Liver (tissue), 9 donors: ENCODE results near the gene SCAMP1. TPM values are rescaled to one million over a fixed set of nuclear protein-coding genes. Genes with fewer than 3 reads are reported as not detected.
A peak's percentile ranks its signal among the peaks of the same experiment; 100 is the strongest.

Experiments
- DNase-seq: peaks from one replicate; pipeline ENCODE4 v3.0.0-alpha.2; 2017; ENCODE audit warnings: low spot score
- H3K27ac ChIP-seq, 2 donors: one replicate each; pipeline ENCODE4 v1.7.0; 2013; ENCODE audit warnings: inconsistent platforms in 2 of 2, low read length in 2 of 2, control low read depth in 1 of 2, low read depth in 1 of 2, mild to moderate bottlenecking in 1 of 2
- H3K27me3 ChIP-seq, 4 donors: one replicate each; pipeline versions ENCODE4 v1.6.1 to v1.7.0; 2013; ENCODE audit warnings: low read length in 3 of 4, inconsistent platforms in 1 of 4, mild to moderate bottlenecking in 1 of 4, moderate library complexity in 1 of 4; ENCODE audit not compliant: control insufficient read depth in 4 of 4, insufficient read depth in 4 of 4
- H3K36me3 ChIP-seq, 4 donors: one replicate each; pipeline versions ENCODE4 v1.6.1 to v1.7.0; 2013; ENCODE audit warnings: low read length in 3 of 4, mild to moderate bottlenecking in 3 of 4, low read depth in 1 of 4, moderate library complexity in 1 of 4; ENCODE audit not compliant: control insufficient read depth in 4 of 4, insufficient read depth in 3 of 4
- H3K4me1 ChIP-seq, 4 donors: one replicate each; pipeline versions ENCODE4 v1.6.1 to v1.7.0; 2013; ENCODE audit warnings: low read length in 3 of 4, mild to moderate bottlenecking in 3 of 4, moderate library complexity in 1 of 4; ENCODE audit not compliant: control insufficient read depth in 4 of 4, insufficient read depth in 4 of 4
- H3K4me3 ChIP-seq, 3 donors: one replicate each; pipeline versions ENCODE4 v1.6.1 to v1.7.0; 2013; ENCODE audit warnings: low read length in 3 of 3, control low read depth in 1 of 3, low read depth in 1 of 3, mild to moderate bottlenecking in 1 of 3
- H3K9ac ChIP-seq, 2 donors: one replicate each; pipeline ENCODE4 v1.7.0; 2013; ENCODE audit warnings: low read length in 2 of 2, mild to moderate bottlenecking in 2 of 2, moderate library complexity in 2 of 2, control low read depth in 1 of 2, low read depth in 1 of 2
- H3K9me3 ChIP-seq, 4 donors: one replicate each; pipeline versions ENCODE4 v1.6.1 to v1.7.0; 2013; ENCODE audit warnings: low read length in 3 of 4; ENCODE audit not compliant: control insufficient read depth in 4 of 4
- EGR1 ChIP-seq, 2 donors: IDR thresholded peaks; 2 replicates each; pipeline ENCODE4 v1.6.1; 2016 to 2018; ENCODE audit warnings: antibody characterized with exemption in 2 of 2, low read depth in 2 of 2
- FOXA2 ChIP-seq: IDR thresholded peaks from 2 replicates; pipeline ENCODE4 v1.6.1; 2016; ENCODE audit warnings: antibody characterized with exemption
- HNF4A ChIP-seq, 2 donors: conservative IDR thresholded peaks; 2 replicates each; pipeline ENCODE4 v1.6.1; 2016; ENCODE audit warnings: antibody characterized with exemption in 2 of 2, mild to moderate bottlenecking in 2 of 2
- HNF4G ChIP-seq: IDR thresholded peaks from 2 replicates; pipeline ENCODE4 v1.6.1; 2016; ENCODE audit warnings: antibody characterized with exemption
- NR2F2 ChIP-seq: IDR thresholded peaks from 2 replicates; pipeline ENCODE4 v1.6.1; 2016; ENCODE audit warnings: antibody characterized with exemption
- SP1 ChIP-seq: IDR thresholded peaks from 2 replicates; pipeline ENCODE4 v1.6.1; 2018; ENCODE audit warnings: antibody characterized with exemption, mild to moderate bottlenecking
- TAF1 ChIP-seq: conservative IDR thresholded peaks from 2 replicates; pipeline ENCODE4 v1.6.1; 2016; ENCODE audit warnings: antibody characterized with exemption, mild to moderate bottlenecking
- YY1 ChIP-seq: IDR thresholded peaks from 2 replicates; pipeline ENCODE4 v1.6.1; 2016; ENCODE audit warnings: antibody characterized with exemption, mild to moderate bottlenecking
- WGBS: extraction: QIAGEN DNeasy Blood & Tissue Kit; methylation state at CpG from one replicate; pipeline ENCODE4 v1.1.7; 2013; 5-methylcytosine and 5-hydroxymethylcytosine counted together
- polyA plus RNA-seq, 2 donors: library from polyadenylated mRNA; stranded (reverse) in 1 of 2; unstranded in 1 of 2; fragments of 200-250 nt in 1 of 2; fragments of >200 nt in 1 of 2; fragmentation: Nextera tagmentation in 1 of 2; extraction: Ambion mirVana in 1 of 2; gene quantifications; one replicate each; pipeline versions ENCODE4 v1.2.1 to v1.2.3, GENCODE V29; 2013 to 2015
- total RNA-seq, 2 donors: library from RNA; depleted of rRNA; stranded (reverse); fragments of >200 nt; gene quantifications; one replicate each; pipeline ENCODE4 v1.2.3, GENCODE V29; 2014
- TF ChIP-seq, protein P1 (sequence below): IDR thresholded peaks from 2 replicates; pipeline ENCODE4 v1.6.1; 2016; ENCODE audit warnings: antibody characterized with exemption, mild to moderate bottlenecking
- TF ChIP-seq, protein P2 (sequence below): fragments of 150-350 bp; IDR thresholded peaks from 2 replicates; pipeline ENCODE4 v1.5.1; 2017; ENCODE audit warnings: improper control_type of control experiment, low read depth, low read length; ENCODE audit not compliant: missing input control
- TF ChIP-seq, protein P3 (sequence below): IDR thresholded peaks from 2 replicates; pipeline ENCODE4 v1.6.1; 2016; ENCODE audit warnings: antibody characterized with exemption
- donor health status: healthy.
- donor health status: healthy.
- donor health status: healthy.
- donor health status: healthy.
- donor health status: healthy.

The SCAMP1 gene
- total and polyA plus RNA-seq, 4 donors: 5.9 to 15.0 (median 9.0) TPM

DNA sequence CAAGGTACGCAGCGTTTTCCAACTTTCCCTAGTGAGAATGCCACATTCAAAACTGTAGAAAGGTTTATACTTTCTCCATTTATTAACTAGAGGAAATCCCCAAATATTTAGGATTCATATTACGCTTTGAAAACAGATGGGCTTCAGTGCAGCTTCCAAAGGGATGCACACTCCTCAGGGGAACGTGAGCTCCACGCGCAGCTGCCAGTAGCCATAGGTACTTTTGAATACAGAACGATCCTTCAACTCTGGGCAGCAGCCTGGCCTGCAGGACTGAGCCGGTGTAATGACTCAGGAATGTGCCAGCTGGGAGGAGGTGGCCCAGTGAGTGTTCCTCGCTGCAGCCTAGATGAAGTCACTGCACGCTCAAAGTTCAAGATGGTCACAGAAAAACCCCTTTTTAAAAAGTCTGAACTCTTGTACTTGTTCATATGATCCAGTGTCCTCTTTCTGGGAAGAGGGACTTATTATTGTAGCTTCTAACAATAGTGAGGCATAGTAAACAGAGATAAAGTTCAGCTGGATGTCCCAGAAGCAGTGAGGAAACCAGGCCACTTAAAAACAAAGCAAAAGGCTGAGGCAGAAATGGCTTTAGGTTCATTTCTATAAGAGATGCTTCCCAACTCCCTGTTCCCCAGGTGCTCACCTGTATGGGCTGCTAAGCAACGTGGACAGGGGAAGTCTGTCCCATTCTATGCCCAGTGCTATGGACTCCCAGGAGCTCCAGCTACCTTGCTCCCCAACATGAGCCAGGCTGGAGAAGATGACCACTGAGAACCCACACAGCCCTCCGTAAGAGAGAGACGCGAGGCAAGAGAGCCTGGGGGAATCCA lies 158.2 kb downstream of the SCAMP1 start:
- Histone ChIP-seq H3K9me3 (no peaks in the 10 kb centered on the region), H3K27ac (no peak overlapping the region), H3K4me1 (no peaks in the 10 kb centered on the region), H3K9ac (no peak overlapping the region), H3K36me3 (no peaks in the 10 kb centered on the region), H3K27me3 (no peaks in the 10 kb centered on the region), H3K4me3 (no peak overlapping the region)
- TF ChIP-seq, protein P1, sequence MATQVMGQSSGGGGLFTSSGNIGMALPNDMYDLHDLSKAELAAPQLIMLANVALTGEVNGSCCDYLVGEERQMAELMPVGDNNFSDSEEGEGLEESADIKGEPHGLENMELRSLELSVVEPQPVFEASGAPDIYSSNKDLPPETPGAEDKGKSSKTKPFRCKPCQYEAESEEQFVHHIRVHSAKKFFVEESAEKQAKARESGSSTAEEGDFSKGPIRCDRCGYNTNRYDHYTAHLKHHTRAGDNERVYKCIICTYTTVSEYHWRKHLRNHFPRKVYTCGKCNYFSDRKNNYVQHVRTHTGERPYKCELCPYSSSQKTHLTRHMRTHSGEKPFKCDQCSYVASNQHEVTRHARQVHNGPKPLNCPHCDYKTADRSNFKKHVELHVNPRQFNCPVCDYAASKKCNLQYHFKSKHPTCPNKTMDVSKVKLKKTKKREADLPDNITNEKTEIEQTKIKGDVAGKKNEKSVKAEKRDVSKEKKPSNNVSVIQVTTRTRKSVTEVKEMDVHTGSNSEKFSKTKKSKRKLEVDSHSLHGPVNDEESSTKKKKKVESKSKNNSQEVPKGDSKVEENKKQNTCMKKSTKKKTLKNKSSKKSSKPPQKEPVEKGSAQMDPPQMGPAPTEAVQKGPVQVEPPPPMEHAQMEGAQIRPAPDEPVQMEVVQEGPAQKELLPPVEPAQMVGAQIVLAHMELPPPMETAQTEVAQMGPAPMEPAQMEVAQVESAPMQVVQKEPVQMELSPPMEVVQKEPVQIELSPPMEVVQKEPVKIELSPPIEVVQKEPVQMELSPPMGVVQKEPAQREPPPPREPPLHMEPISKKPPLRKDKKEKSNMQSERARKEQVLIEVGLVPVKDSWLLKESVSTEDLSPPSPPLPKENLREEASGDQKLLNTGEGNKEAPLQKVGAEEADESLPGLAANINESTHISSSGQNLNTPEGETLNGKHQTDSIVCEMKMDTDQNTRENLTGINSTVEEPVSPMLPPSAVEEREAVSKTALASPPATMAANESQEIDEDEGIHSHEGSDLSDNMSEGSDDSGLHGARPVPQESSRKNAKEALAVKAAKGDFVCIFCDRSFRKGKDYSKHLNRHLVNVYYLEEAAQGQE: no peak
- TF ChIP-seq NR2F2 (peak; percentile 83), YY1 (no peak)
- DNase-seq: no peak
- 70% methylated on average over 14 of the region's 14 CpGs for WGBS

DNA sequence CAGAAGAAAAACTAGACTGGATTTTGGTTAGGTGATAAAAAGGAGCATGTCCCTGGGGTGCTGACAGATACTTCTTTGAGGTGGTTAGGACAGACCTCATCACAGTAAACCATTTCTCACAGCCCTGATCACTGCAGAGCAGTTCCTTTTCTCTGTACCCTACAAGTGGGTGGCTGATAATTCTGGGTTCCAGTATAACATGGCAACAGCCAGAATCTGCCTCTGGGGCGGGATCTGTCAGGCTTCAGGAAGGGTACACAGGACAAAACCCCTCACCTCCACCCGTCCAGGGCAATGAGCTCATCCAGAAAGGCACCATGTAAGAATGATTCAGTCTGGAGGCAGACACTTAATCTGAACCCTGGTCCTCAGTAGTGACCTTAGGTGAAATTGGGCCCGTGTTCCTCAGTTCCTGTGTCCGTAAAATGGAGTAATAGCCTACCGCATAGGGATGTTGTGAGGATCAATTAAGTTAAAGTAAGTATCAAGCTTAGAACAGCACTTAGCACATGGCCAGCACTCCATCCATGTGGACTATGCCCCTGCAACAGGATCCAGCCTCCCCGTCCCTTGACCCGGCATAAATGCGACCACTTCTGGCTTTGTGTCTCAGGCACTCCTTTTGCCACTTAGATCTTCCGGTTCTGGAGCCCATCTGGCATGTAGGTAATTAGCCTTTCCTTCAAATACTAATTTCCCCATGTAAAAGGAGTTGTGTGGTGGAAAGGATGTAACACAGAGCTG lies 159.0 kb downstream of the SCAMP1 start:
- WGBS: 76% methylated on average over 9 of the region's 9 CpGs
- H3K4me1 ChIP-seq: no peaks in the 10 kb centered on the region
- DNase-seq: no peak
- no peak overlapping the region for H3K27ac ChIP-seq
- TF ChIP-seq, protein P1: no peak
- TF ChIP-seq HNF4G: no peak
- TF ChIP-seq SP1: no peak
- TF ChIP-seq, protein P2, sequence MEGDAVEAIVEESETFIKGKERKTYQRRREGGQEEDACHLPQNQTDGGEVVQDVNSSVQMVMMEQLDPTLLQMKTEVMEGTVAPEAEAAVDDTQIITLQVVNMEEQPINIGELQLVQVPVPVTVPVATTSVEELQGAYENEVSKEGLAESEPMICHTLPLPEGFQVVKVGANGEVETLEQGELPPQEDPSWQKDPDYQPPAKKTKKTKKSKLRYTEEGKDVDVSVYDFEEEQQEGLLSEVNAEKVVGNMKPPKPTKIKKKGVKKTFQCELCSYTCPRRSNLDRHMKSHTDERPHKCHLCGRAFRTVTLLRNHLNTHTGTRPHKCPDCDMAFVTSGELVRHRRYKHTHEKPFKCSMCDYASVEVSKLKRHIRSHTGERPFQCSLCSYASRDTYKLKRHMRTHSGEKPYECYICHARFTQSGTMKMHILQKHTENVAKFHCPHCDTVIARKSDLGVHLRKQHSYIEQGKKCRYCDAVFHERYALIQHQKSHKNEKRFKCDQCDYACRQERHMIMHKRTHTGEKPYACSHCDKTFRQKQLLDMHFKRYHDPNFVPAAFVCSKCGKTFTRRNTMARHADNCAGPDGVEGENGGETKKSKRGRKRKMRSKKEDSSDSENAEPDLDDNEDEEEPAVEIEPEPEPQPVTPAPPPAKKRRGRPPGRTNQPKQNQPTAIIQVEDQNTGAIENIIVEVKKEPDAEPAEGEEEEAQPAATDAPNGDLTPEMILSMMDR: no peak
- TF ChIP-seq TAF1: no peak
- TF ChIP-seq, protein P3, sequence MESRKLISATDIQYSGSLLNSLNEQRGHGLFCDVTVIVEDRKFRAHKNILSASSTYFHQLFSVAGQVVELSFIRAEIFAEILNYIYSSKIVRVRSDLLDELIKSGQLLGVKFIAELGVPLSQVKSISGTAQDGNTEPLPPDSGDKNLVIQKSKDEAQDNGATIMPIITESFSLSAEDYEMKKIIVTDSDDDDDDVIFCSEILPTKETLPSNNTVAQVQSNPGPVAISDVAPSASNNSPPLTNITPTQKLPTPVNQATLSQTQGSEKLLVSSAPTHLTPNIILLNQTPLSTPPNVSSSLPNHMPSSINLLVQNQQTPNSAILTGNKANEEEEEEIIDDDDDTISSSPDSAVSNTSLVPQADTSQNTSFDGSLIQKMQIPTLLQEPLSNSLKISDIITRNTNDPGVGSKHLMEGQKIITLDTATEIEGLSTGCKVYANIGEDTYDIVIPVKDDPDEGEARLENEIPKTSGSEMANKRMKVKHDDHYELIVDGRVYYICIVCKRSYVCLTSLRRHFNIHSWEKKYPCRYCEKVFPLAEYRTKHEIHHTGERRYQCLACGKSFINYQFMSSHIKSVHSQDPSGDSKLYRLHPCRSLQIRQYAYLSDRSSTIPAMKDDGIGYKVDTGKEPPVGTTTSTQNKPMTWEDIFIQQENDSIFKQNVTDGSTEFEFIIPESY: no peak
- no peak for TF ChIP-seq EGR1 (IDR thresholded peaks at IDR 0.05; ENCODE audit: low read depth in 2 of 2)
- no peak for TF ChIP-seq FOXA2
- TF ChIP-seq HNF4A (conservative IDR thresholded peaks at IDR 0.05): no peak
- no peaks in the 10 kb centered on the region for H3K27me3 ChIP-seq
- no peaks in the 10 kb centered on the region for H3K36me3 ChIP-seq
- H3K9me3 ChIP-seq: no peaks in the 10 kb centered on the region
- H3K4me3 ChIP-seq: no peak overlapping the region
- H3K9ac ChIP-seq: no peak overlapping the region
